Activated CD4-positive, alpha-beta T cell treated with anti-CD3 and anti-CD28 coated beads, Interleukin-2, amount 10 ng/mL, durations not matched to agents 24 days and 14 days (primary cell): ENCODE results near the gene PRR18. TPM values are rescaled to one million over a fixed set of nuclear protein-coding genes. Genes with fewer than 3 reads are reported as not detected.
A peak's percentile ranks its signal among the peaks of the same experiment; 100 is the strongest.

Source experiments
- DNase-seq: peaks from one replicate; pipeline ENCODE4 v3.0.0; 2022
- H3K27ac Mint-ChIP-seq: one replicate; pipeline ENCODE4 v1.8.0; 2022; ENCODE audit warnings: mild to moderate bottlenecking, mixed read lengths
- H3K27me3 Mint-ChIP-seq: one replicate; pipeline ENCODE4 v1.8.0; 2022; ENCODE audit warnings: mixed read lengths
- H3K36me3 Mint-ChIP-seq: one replicate; pipeline ENCODE4 v1.8.0; 2022; ENCODE audit warnings: low read depth, mild to moderate bottlenecking, mixed read lengths
- H3K4me1 Mint-ChIP-seq: one replicate; pipeline ENCODE4 v1.8.0; 2021; ENCODE audit warnings: mixed read lengths
- H3K4me3 Mint-ChIP-seq: one replicate; pipeline ENCODE4 v1.8.0; 2022; ENCODE audit warnings: mild to moderate bottlenecking, moderate library complexity, mixed read lengths
- H3K9me3 Mint-ChIP-seq: one replicate; pipeline ENCODE4 v1.8.0; 2021; ENCODE audit warnings: mixed read lengths
- intact Hi-C: fragments of 100-400 bp; cut with micrococcal nuclease; formaldehyde crosslinking; loops from one replicate; pipeline ENCODE4 v1.15.1; 2023
- total RNA-seq: library from RNA; stranded (reverse); gene quantifications from 2 replicates; pipeline ENCODE4 v1.2.3, GENCODE V29; 2022

The PRR18 gene
- total RNA-seq, 1 donor from 2014 or later = not detected

- no peak overlapping the region for H3K27ac Mint-ChIP-seq
- H3K4me3 Mint-ChIP-seq = no peak overlapping the region
- no peaks in the 10 kb centered on the region for H3K4me1 Mint-ChIP-seq
- peaks cover 65% of the 10 kb centered on the region for H3K27me3 Mint-ChIP-seq
- no peaks in the 10 kb centered on the region for H3K36me3 Mint-ChIP-seq
- no peak for DNase-seq
- no peaks in the 10 kb centered on the region for H3K9me3 Mint-ChIP-seq
- intact Hi-C loops = no loop called here
Measured at GRCh38 chr6:166306378-166307081, 1.7 kb downstream of the PRR18 start.

GRCh38 chr6:166305562-166306117 is 2.6 kb downstream of the PRR18 start:
- no peaks in the 10 kb centered on the region for H3K4me1 Mint-ChIP-seq
- H3K27me3 Mint-ChIP-seq = peaks cover 62% of the 10 kb centered on the region
- no peak for DNase-seq
- H3K4me3 Mint-ChIP-seq = peak overlapping the region; percentile 12
- intact Hi-C loops = no loop called here
- H3K9me3 Mint-ChIP-seq = no peaks in the 10 kb centered on the region
- H3K27ac Mint-ChIP-seq = no peak overlapping the region
- no peaks in the 10 kb centered on the region for H3K36me3 Mint-ChIP-seq

GRCh38 chr6:166304106-166304505 is 4.1 kb downstream of the PRR18 start:
- no peaks in the 10 kb centered on the region for H3K36me3 Mint-ChIP-seq
- intact Hi-C loops = no loop called here

GRCh38 chr6:166301611-166302529 is 6.3 kb downstream of the PRR18 start:
- intact Hi-C loops = no loop called here
- Mint-ChIP-seq H3K4me1 (no peaks in the 10 kb centered on the region), H3K36me3 (no peaks in the 10 kb centered on the region), H3K9me3 (no peaks in the 10 kb centered on the region), H3K27ac (no peak overlapping the region), H3K4me3 (no peak overlapping the region), H3K27me3 (peaks cover 45% of the 10 kb centered on the region)
- DNase-seq = no peak

More at GRCh38 chr6:166304106-166304505, 4.1 kb downstream of the PRR18 start:
- DNase-seq = no peak
- Mint-ChIP-seq H3K9me3 (no peaks in the 10 kb centered on the region), H3K27ac (no peak overlapping the region), H3K4me3 (no peak overlapping the region), H3K4me1 (no peaks in the 10 kb centered on the region), H3K27me3 (peaks cover 50% of the 10 kb centered on the region)

DNA sequence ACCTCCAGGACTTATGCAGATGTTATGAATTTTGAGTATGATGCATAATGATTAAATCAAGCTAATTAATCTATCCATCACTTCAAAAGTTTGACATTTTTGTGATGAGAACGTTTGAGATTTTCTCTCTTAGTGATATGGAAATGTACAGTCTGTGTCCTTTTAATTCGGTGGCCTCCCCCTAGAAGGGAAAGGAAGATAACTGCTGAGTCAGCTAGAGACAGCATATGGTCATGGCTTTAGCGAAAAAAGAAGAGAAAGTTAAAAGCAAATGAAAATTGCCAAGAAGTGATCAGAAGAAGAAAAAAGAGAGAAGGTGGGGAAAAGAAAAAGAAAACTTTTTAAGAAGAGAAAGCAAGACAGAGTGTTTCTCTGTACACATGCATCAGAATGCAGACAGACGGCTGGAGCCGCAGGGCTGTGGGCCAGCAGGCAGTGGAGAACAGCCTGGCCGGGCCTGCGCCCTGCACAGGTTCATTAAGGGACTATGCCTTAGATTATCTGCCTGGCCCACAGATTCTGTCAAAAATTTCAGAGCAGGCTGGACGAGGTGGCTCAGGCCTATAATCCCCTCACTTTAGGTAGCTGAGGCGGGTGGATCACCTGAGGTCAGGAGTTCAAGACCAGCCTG is 7.7 kb downstream of the PRR18 start:
- intact Hi-C loops = no loop called here
- H3K4me1 Mint-ChIP-seq = no peaks in the 10 kb centered on the region
- peaks cover 37% of the 10 kb centered on the region for H3K27me3 Mint-ChIP-seq
- DNase-seq = no peak
- H3K4me3 Mint-ChIP-seq = no peak overlapping the region
- H3K9me3 Mint-ChIP-seq = no peaks in the 10 kb centered on the region
- H3K27ac Mint-ChIP-seq = no peak overlapping the region
- no peaks in the 10 kb centered on the region for H3K36me3 Mint-ChIP-seq

GRCh38 chr6:166297606-166298005 is 10.6 kb downstream of the PRR18 start:
- intact Hi-C loops = no loop called here
- Mint-ChIP-seq H3K4me3 (no peak overlapping the region), H3K27me3 (peaks cover 27% of the 10 kb centered on the region)

GRCh38 chr6:166296035-166296883 is 11.9 kb downstream of the PRR18 start:
- no peak overlapping the region for H3K4me3 Mint-ChIP-seq
- no peak for DNase-seq
- no peaks in the 10 kb centered on the region for H3K9me3 Mint-ChIP-seq
- no peaks in the 10 kb centered on the region for H3K36me3 Mint-ChIP-seq
- intact Hi-C loops = no loop called here
- H3K27me3 Mint-ChIP-seq = peaks cover 28% of the 10 kb centered on the region
- H3K4me1 Mint-ChIP-seq = no peaks in the 10 kb centered on the region
- H3K27ac Mint-ChIP-seq = no peak overlapping the region

More at GRCh38 chr6:166297606-166298005, 10.6 kb downstream of the PRR18 start:
- Mint-ChIP-seq H3K9me3 (no peaks in the 10 kb centered on the region), H3K27ac (no peak overlapping the region), H3K36me3 (no peaks in the 10 kb centered on the region), H3K4me1 (no peaks in the 10 kb centered on the region)
- DNase-seq = no peak

DNA sequence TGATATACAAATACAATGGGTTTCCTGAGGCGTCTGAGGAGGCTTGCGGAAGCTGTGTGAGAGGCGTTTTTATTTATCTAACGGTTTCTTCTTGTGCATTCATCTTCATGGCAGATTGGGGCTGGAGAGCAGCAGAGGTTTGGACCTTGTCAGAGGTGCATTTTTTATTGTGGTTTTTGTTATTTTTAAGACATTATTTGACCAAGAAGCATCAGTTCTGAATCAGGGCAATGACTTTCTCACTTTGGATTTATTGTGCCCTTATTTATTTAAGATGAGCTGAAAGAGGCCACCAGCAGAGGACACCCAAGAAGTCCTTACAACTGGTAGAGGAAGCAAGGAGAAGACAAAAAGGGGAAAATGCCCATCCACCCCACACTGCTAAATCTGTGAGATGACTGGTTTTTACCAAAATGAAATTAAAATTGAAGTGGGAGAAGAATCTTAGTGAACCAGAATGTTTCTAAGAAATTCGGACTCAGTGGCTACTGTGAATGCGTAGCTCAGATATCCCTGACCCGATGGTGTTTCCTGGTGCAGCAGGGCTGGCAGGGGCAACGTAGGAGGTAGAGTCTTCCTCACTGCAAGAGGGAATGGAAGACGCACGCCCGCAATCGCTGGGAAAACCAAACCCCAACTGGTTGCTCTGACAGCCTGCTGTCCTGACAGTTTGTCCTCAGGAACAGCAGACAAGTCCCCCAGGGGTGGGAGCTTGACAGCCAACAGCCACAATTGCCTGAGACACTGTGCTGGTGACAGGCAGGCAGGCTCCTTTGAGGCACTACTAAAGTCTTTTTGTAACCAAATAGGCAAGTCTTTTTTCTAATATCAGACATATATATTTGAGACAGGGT is 14.2 kb downstream of the PRR18 start:
- no peak for DNase-seq
- Mint-ChIP-seq H3K9me3 (no peaks in the 10 kb centered on the region), H3K36me3 (no peaks in the 10 kb centered on the region), H3K27ac (no peak overlapping the region), H3K4me1 (no peaks in the 10 kb centered on the region), H3K4me3 (no peak overlapping the region), H3K27me3 (peaks cover 27% of the 10 kb centered on the region)
- intact Hi-C loops = no loop called here

GRCh38 chr6:166289207-166290060 is 18.8 kb downstream of the PRR18 start:
- intact Hi-C loops = no loop called here
- DNase-seq = peak; percentile 67

GRCh38 chr6:166286839-166287271 is 21.3 kb downstream of the PRR18 start:
- Mint-ChIP-seq H3K27me3 (peaks cover 13% of the 10 kb centered on the region), H3K36me3 (no peaks in the 10 kb centered on the region), H3K9me3 (no peaks in the 10 kb centered on the region), H3K27ac (no peak overlapping the region), H3K4me1 (no peaks in the 10 kb centered on the region), H3K4me3 (no peak overlapping the region)
- no peak for DNase-seq
- intact Hi-C loops = no loop called here

More at GRCh38 chr6:166289207-166290060, 18.8 kb downstream of the PRR18 start:
- Mint-ChIP-seq H3K4me3 (no peak overlapping the region), H3K4me1 (no peaks in the 10 kb centered on the region), H3K27ac (no peak overlapping the region), H3K36me3 (no peaks in the 10 kb centered on the region), H3K27me3 (peaks cover 24% of the 10 kb centered on the region), H3K9me3 (no peaks in the 10 kb centered on the region)

DNA sequence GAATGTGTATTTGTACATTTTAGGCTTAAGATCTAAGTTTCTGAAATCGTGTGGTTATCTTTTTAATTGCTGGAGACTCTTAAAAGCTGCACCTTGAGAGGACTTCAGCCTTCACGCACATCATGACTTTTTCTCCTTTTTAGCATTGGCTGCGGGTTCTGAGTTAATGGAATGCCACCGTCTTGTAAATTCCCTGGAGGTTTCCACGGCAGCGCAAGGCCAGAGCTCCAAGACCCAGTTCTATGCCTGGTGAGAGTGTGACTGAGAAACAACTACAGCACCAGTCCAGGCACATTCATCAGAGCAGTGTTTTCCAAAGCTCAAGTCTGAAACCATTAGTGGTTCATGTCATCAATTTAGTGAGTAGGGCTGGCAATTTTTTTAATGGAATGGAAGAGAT is 23.0 kb downstream of the PRR18 start:
- intact Hi-C loops = no loop called here
- H3K27me3 Mint-ChIP-seq = peaks cover 13% of the 10 kb centered on the region
- no peaks in the 10 kb centered on the region for H3K36me3 Mint-ChIP-seq
- H3K4me1 Mint-ChIP-seq = no peaks in the 10 kb centered on the region
- H3K4me3 Mint-ChIP-seq = no peak overlapping the region
- no peaks in the 10 kb centered on the region for H3K9me3 Mint-ChIP-seq
- DNase-seq = no peak
- no peak overlapping the region for H3K27ac Mint-ChIP-seq

DNA sequence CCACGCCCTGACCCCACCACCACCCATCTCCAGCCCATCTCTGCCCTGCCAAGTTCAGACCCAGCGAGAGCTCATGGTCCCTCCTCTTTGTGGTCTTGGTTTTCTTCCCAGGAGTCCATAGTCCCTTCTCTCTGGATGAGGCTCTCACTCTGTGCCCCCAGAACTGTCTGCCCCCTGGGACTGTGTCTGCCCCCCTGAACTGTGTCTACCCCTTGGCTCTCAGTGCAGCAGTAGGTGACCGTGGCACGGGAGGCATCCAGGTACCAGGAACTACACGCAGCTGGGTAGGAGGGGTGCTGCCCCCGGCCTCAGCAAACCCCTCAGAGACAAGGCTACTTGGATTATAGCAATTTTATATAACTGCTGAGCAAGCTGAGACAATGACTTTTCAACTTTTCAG is 23.6 kb downstream of the PRR18 start:
- intact Hi-C loops = no loop called here
- Mint-ChIP-seq H3K4me1 (no peaks in the 10 kb centered on the region), H3K36me3 (no peaks in the 10 kb centered on the region), H3K27me3 (peaks cover 12% of the 10 kb centered on the region), H3K27ac (no peak overlapping the region), H3K9me3 (no peaks in the 10 kb centered on the region), H3K4me3 (no peak overlapping the region)
- no peak for DNase-seq
